ENCODE results near the gene TSC22D1.
"Not testable (repeated sequence)": the region's sequence is repeated elsewhere in the genome, so short reads cannot be mapped to it uniquely, and the experiment has no call there.

TSC22D1 gene

DNA sequence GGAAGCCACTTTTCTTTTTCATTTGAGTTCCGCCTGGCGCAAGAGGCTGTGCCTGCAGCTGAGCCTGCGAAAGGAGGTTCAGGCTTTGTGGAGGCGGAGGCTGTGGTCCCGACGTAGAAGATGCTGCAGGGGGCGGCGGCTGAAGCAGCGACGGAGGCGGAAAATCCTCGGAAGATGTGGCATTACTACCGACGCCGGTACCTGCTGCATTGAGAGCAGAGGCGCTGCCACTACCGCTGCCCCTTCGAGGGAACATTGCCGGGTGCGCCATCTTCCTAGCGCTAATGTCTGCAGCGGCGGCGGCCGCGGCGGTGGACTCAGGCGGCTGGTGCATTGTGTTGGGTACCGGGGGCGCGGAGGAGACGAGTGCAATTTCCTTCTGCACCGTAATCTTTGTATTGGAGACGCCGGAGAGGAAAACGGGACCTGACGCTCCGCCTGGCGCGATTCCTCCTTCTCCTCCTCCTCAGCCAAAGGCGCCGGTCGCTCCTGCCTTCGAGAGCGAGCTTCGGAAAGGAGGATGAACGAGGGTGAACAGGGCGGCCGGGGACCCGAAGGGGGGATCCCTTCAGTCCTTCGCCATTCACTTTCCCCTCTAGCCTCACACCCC, at the start of gene TSC22D1:
Gene TSC22D1, minus strand, starts transcription at position 590 of the 610 bp plus-strand sequence. Its CDS starts 256 bp downstream, at position 334.
- Histone ChIP-seq H3K9me3 (ENCODE audit: low read length) (no peaks in the 10 kb centered on the region), H3K4me3 (ENCODE audit: low read length) (peak within 1 kb of the TSS; percentile 72), H3K36me3 (ENCODE audit: insufficient read depth, low read length) (peaks cover 21% of the 10 kb centered on the region), H3K4me1 (ENCODE audit: insufficient read depth, low read length) (peaks cover 57% of the 10 kb centered on the region), H2AFZ (ENCODE audit: low read depth, low read length) (no peak within 1 kb of the TSS), H3K27me3 (ENCODE audit: insufficient read depth, low read length) (no peaks in the 10 kb centered on the region)

DNA sequence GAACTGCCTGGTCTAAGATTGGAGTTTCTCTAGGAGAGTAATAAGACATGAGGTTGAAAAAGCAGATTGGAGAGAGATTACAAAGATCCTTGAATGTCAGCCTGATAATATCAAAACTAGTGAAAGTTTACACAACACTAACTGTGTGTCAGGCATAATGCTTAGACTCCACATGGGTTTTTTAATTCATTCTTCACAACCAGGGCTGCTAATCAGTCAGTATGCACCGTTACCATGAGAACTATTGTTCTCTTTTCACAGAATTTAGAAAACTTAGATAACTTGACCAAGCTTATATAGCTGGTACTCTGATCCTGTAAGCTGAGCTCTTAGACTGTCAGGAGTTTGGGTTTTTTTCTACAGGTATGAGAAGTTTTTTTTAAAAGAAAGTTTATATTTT, 46.6 kb upstream of the TSC22D1 start:
- Histone ChIP-seq H3K36me3 (ENCODE audit: insufficient read depth, low read length) (no peaks in the 10 kb centered on the region), H3K27me3 (ENCODE audit: insufficient read depth, low read length) (no peaks in the 10 kb centered on the region), H3K9me3 (ENCODE audit: low read length) (no peaks in the 10 kb centered on the region), H3K4me3 (ENCODE audit: low read length) (no peak overlapping the region), H3K4me1 (ENCODE audit: insufficient read depth, low read length) (peaks cover 37% of the 10 kb centered on the region), H2AFZ (ENCODE audit: low read depth, low read length) (peak overlapping the region; percentile 15)

DNA sequence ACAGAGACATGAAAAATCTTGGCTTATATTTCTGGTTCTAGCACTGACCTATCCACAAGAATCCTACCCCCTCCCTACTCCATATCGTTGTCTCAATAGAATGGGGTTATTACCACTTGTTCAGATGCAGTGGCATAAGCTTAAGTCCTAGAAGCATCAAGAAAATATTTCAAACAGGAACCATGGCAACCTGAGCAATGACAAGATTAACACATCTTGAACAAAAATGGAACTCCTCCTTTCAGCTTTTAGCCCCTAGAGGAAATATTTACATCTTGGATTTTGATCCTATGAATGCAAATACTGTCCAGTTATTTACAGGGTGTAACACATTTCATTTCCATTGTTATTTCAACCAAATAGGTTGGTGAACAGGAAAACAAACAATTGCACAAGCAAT, 46.1 kb upstream of the TSC22D1 start:
- Histone ChIP-seq H3K4me3 (ENCODE audit: low read length) (no peak overlapping the region), H3K27me3 (ENCODE audit: insufficient read depth, low read length) (no peaks in the 10 kb centered on the region), H3K36me3 (ENCODE audit: insufficient read depth, low read length) (no peaks in the 10 kb centered on the region), H3K4me1 (ENCODE audit: insufficient read depth, low read length) (peaks cover 37% of the 10 kb centered on the region), H2AFZ (ENCODE audit: low read depth, low read length) (peak overlapping the region; percentile 15), H3K9me3 (ENCODE audit: low read length) (no peaks in the 10 kb centered on the region)

DNA sequence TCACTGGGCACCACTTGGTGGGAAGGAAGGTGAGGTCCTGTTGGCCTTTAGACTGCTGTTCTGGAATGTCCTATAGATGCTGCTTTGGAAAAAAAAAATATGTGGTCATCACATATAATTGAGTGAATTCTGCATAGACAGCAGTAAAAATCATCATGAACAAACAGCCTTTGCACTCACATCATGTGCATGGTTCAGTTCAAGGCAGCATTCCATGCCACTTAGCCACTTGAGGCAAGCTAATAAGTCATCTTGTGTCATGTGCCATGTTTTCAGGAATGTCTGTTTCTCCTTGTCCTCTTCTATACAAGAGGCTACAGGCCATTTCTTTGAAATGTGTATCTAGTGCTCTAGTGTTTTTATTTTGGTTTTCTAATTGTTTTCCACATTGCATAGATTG, 43.9 kb upstream of the TSC22D1 start:
- no peak overlapping the region for H2AFZ ChIP-seq (ENCODE audit: low read depth, low read length)
- no peak overlapping the region for H3K4me3 ChIP-seq (ENCODE audit: low read length)
- H3K4me1 ChIP-seq (ENCODE audit: insufficient read depth, low read length), result peaks cover 37% of the 10 kb centered on the region
- no peaks in the 10 kb centered on the region for H3K9me3 ChIP-seq (ENCODE audit: low read length)
- H3K27me3 ChIP-seq (ENCODE audit: insufficient read depth, low read length), result no peaks in the 10 kb centered on the region
- no peaks in the 10 kb centered on the region for H3K36me3 ChIP-seq (ENCODE audit: insufficient read depth, low read length)

DNA sequence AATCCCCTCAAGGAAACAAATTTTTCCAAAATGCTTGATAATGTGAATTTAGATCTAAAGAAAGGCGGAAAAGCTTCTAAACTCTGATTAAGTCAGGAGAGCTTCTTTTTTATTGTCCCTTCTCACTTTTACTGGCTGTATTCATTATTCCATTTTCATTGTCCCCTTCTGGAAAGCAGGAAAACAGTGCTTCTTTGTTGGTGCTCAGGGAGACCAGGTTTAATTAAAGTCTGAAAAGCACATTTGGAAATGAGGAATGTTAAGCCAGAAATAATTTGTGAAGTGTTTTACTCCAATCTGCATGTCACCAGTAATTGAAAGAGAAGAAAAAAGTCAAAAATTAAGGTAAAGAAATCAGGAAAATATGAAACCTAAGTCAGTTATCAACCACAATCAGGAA, 43.5 kb upstream of the TSC22D1 start:
- H3K27me3 ChIP-seq (ENCODE audit: insufficient read depth, low read length), result no peaks in the 10 kb centered on the region
- H2AFZ ChIP-seq (ENCODE audit: low read depth, low read length), result no peak overlapping the region
- no peaks in the 10 kb centered on the region for H3K9me3 ChIP-seq (ENCODE audit: low read length)
- H3K36me3 ChIP-seq (ENCODE audit: insufficient read depth, low read length), result no peaks in the 10 kb centered on the region
- H3K4me3 ChIP-seq (ENCODE audit: low read length), result no peak overlapping the region
- peaks cover 37% of the 10 kb centered on the region for H3K4me1 ChIP-seq (ENCODE audit: insufficient read depth, low read length)

DNA sequence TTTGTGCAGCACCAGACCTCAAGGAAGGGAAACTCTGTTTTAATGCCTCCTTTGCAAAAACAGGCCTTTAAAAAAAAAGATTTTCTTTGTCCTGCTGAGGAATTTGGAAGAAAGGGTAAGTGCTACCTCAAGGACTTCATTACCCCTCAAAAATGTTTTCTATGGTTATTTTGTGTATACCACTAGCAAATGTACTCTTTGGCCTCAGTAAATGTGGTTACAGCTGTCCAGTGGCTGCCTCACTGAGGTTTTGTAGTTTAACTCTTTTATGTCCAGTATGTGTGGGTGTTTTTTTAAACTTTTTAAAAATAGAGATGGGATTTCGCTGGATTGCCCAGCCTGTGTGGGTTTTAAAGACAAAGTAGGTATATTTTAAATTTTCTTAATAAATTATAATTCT, 42.2 kb upstream of the TSC22D1 start:
- Histone ChIP-seq H3K36me3 (ENCODE audit: insufficient read depth, low read length) (no peaks in the 10 kb centered on the region), H2AFZ (ENCODE audit: low read depth, low read length) (no peak overlapping the region), H3K9me3 (ENCODE audit: low read length) (no peaks in the 10 kb centered on the region), H3K27me3 (ENCODE audit: insufficient read depth, low read length) (no peaks in the 10 kb centered on the region), H3K4me3 (ENCODE audit: low read length) (no peak overlapping the region), H3K4me1 (ENCODE audit: insufficient read depth, low read length) (peaks cover 37% of the 10 kb centered on the region)

DNA sequence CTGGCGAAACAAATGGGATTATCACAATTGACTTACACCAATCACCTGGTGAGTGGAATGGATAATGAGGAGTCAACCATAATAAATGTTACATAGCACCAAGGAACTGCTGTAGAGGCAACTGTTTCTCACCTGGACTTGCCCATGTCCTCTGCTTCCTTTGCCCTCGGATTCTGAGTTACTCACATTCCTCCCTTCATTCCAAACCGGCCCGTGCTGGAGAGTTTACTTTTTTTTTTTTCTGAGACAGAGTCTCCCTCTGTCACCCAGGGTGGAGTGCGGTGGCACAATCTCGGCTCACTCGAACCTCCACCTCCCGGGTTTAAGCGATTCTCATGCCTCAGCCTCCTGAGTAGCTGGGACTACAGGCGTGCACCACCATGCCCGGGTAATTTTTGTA, 41.5 kb upstream of the TSC22D1 start:
- no peaks in the 10 kb centered on the region for H3K27me3 ChIP-seq (ENCODE audit: insufficient read depth, low read length)
- no peaks in the 10 kb centered on the region for H3K9me3 ChIP-seq (ENCODE audit: low read length)
- peaks cover 31% of the 10 kb centered on the region for H3K4me1 ChIP-seq (ENCODE audit: insufficient read depth, low read length)
- no peak overlapping the region for H2AFZ ChIP-seq (ENCODE audit: low read depth, low read length)
- H3K4me3 ChIP-seq (ENCODE audit: low read length), result no peak overlapping the region
- H3K36me3 ChIP-seq (ENCODE audit: insufficient read depth, low read length), result no peaks in the 10 kb centered on the region

DNA sequence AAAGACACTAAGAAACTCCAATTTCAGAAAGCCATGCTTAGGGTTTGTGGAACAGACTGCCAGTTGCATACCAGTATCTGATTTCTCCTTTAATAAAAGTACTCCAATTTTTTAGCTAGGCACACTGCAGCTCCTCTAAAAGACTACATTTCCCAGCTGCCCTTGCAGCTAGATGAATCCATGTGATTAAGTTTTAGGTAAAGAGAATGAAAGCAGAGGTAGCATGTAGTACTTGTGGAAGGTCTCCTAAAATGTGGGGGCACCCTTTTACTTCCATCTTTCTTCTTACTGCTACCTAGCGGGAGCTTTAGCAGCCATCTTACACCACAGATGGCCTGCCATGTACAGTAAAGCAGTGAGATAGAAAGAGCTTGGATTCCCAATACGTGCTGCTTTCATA, 33.0 kb upstream of the TSC22D1 start:
- Histone ChIP-seq H3K36me3 (ENCODE audit: insufficient read depth, low read length) (no peaks in the 10 kb centered on the region), H2AFZ (ENCODE audit: low read depth, low read length) (no peak overlapping the region), H3K4me1 (ENCODE audit: insufficient read depth, low read length) (no peaks in the 10 kb centered on the region), H3K27me3 (ENCODE audit: insufficient read depth, low read length) (no peaks in the 10 kb centered on the region), H3K4me3 (ENCODE audit: low read length) (no peak overlapping the region), H3K9me3 (ENCODE audit: low read length) (no peaks in the 10 kb centered on the region)

DNA sequence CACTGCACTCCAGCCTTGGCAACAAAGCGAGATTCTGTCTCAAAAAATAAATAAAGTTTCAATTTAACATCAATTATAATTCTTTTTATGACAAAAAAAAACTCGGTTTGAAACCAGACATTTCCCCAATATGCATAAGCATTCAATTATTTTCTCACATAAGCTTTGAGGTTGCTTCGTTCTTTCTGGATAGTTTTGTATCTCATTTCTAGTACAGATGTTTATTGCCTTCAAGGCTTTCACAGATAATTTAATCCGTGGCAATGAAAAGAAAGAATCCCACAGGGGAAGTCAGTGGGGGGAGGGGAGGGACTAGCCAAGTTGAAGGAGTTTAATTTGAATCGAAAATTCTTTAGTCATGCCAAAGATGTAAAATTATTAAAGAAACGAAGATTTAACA, 29.6 kb upstream of the TSC22D1 start:
- Histone ChIP-seq H3K4me1 (ENCODE audit: insufficient read depth, low read length) (no peaks in the 10 kb centered on the region), H2AFZ (ENCODE audit: low read depth, low read length) (no peak overlapping the region), H3K36me3 (ENCODE audit: insufficient read depth, low read length) (no peaks in the 10 kb centered on the region), H3K9me3 (ENCODE audit: low read length) (no peaks in the 10 kb centered on the region), H3K4me3 (ENCODE audit: low read length) (no peak overlapping the region), H3K27me3 (ENCODE audit: insufficient read depth, low read length) (no peaks in the 10 kb centered on the region)

DNA sequence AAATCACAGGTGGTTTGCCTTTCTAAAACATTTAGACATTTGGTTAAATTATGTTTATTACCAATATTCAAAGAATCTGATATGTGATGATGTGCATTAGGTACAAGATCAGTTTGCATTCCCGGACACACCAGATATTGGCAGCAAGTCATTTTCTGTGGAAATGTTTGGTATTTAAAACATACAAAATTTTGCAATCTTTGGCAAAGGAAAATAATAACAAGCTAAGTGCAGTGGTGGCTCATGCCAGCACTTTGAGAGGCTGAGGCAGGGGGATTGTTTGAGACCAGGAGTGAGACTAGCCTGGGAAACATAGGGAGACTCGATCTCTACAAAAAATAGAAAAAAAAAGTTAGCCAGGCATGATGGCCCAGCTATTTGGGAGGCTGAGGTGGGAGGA, 29.1 kb upstream of the TSC22D1 start:
- H3K27me3 ChIP-seq (ENCODE audit: insufficient read depth, low read length), result no peaks in the 10 kb centered on the region
- H2AFZ ChIP-seq (ENCODE audit: low read depth, low read length), result no peak overlapping the region
- H3K9me3 ChIP-seq (ENCODE audit: low read length), result no peaks in the 10 kb centered on the region
- H3K4me1 ChIP-seq (ENCODE audit: insufficient read depth, low read length), result no peaks in the 10 kb centered on the region
- H3K4me3 ChIP-seq (ENCODE audit: low read length), result no peak overlapping the region
- no peaks in the 10 kb centered on the region for H3K36me3 ChIP-seq (ENCODE audit: insufficient read depth, low read length)

DNA sequence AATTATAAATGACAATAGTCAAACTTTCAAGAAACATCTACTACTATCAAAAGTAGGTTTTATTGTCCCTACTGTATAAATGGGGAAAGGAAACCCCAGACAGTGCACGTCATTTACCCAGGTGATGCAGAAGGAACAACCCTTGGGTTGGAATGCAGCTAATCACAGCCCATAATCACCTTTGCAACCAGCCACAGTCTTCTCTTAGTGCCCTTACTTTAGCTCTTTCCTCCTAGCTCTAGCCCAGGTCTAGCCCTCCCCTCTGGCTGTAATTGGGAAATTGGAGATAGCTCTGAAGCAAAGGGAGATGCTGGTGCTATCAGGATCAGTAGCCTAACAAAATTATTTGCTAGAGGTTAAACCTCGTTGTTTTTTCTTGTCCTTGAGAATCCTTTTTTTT, 25.5 kb upstream of the TSC22D1 start:
- no peaks in the 10 kb centered on the region for H3K4me1 ChIP-seq (ENCODE audit: insufficient read depth, low read length)
- peaks cover 3% of the 10 kb centered on the region for H3K9me3 ChIP-seq (ENCODE audit: low read length)
- no peaks in the 10 kb centered on the region for H3K27me3 ChIP-seq (ENCODE audit: insufficient read depth, low read length)

DNA sequence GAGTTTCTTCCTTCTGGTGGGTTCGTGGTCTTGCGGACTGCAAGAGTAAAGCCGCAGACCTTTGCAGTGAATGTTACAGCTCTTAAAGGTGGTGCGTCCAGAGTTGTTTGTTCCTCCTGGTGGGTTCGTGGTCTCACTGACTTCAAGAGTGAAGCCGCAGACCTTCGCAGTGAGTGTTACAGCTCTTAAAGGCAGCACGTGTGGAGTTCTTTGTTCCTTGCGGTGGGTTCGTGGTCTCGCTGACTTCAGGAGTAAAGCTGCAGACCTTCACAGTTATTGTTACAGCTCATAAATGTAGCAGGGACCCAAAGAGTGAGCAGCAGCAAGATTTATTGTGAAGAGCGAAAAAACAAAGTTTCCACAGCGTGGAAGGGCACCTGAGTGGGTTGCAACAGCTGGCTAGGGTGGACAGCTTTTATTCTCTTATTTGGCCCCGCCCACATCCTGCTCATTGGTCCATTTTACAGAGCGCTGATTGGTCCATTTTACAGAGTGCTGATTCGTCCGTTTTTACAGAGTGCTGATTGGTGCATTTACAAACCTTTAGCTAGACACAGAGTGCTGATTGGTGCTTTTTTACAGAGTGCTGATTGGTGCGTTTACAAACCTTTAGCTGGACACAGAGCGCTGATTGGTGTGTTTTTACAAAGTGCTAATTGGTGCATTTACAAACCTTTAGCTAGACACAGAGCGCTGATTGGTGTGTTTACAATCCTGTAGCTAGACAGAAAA, 17.9 kb upstream of the TSC22D1 start:
- H3K9me3 ChIP-seq (ENCODE audit: low read length); H2AFZ ChIP-seq (ENCODE audit: low read depth, low read length); H3K27me3 ChIP-seq (ENCODE audit: insufficient read depth, low read length): not testable (repeated sequence)

More for the DNA sequence above, 25.5 kb upstream of the TSC22D1 start:
- no peak overlapping the region for H2AFZ ChIP-seq (ENCODE audit: low read depth, low read length)
- H3K4me3 ChIP-seq (ENCODE audit: low read length), result no peak overlapping the region
- H3K36me3 ChIP-seq (ENCODE audit: insufficient read depth, low read length), result no peaks in the 10 kb centered on the region

DNA sequence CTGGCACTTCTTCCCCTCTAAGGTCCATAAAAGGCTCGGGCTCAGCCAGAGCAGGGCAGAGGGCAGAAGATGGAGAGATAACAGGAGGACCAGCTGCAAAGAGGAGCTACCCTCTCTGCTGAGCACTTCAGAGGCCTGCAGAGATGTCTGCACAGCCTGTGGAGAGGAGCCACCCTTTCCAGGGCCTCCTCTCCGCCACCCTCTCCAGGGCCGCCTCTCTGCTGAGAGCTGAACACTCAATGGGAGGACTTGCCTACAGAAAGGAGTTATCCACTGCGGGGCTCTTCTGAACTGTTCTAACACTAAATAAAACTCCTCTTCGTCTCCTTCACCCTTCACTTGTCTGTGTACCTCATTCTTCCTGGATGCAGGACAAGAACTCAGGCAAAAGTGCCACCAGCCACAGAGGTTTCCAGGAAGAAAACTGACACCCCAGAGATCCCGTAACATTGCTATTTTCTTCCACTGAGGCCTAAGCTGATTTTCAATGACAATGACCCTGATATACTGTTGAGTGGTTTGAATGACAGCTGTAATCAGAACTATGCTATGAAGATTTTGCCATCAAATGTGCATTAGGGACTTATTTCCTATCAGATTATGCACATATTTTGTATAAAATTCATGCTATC, 16.2 kb upstream of the TSC22D1 start:
- Histone ChIP-seq H3K27me3 (ENCODE audit: insufficient read depth, low read length) (no peaks in the 10 kb centered on the region), H2AFZ (ENCODE audit: low read depth, low read length) (no peak overlapping the region), H3K4me3 (ENCODE audit: low read length) (no peak overlapping the region)

More for the DNA sequence above, 17.9 kb upstream of the TSC22D1 start:
- H3K4me3 ChIP-seq (ENCODE audit: low read length); H3K4me1 ChIP-seq (ENCODE audit: insufficient read depth, low read length); H3K36me3 ChIP-seq (ENCODE audit: insufficient read depth, low read length): not testable (repeated sequence)

More for the DNA sequence above, 16.2 kb upstream of the TSC22D1 start:
- Histone ChIP-seq H3K9me3 (ENCODE audit: low read length) (peaks cover 3% of the 10 kb centered on the region), H3K4me1 (ENCODE audit: insufficient read depth, low read length) (no peaks in the 10 kb centered on the region), H3K36me3 (ENCODE audit: insufficient read depth, low read length) (no peaks in the 10 kb centered on the region)
